Caco-2 (cell line): ENCODE results near the gene CASP5. TPM values are rescaled to one million over a fixed set of nuclear protein-coding genes. Genes with fewer than 3 reads are reported as not detected.
"Not testable (repeated sequence)": the region's sequence is repeated elsewhere in the genome, so short reads cannot be mapped to it uniquely, and the experiment has no call there.

Experiments
- BruUV-seq: library from RNA; stranded (reverse); fragments of 400-500 nt; replicated peaks from 2 replicates; lab custom pipeline; 2021; lab: Mats Ljungman, UMichigan
- CTCF ChIA-PET: fragments of 300-600 bp; sonication (Branson Sonifier 250); formaldehyde crosslinking; loops from one replicate; lab custom pipeline; 2022; ENCODE audit warnings: antibody characterized with exemption; lab: Charles Lee
- POLR2A ChIA-PET: fragments of 300-600 bp; sonication (Branson Sonifier 250); formaldehyde crosslinking; loops from one replicate; lab custom pipeline; 2022; ENCODE audit warnings: antibody characterized with exemption; lab: Charles Lee
- DNase-seq, 2 experiments: peaks; one replicate each; pipeline versions ENCODE4 v3.0.0 to v3.0.0-alpha.2; 2020 to 2022
- H3K27me3 ChIP-seq: replicated peaks from 2 replicates; pipeline ENCODE4 v1.6.0; 2011; ENCODE audit warnings: low read length; ENCODE audit not compliant: control insufficient read depth, insufficient read depth
- H3K36me3 ChIP-seq: 2 replicates; pipeline ENCODE4 v1.5.1; 2011; ENCODE audit warnings: low read length; ENCODE audit not compliant: control insufficient read depth, insufficient read depth
- H3K4me1 ChIP-seq: fragments of 250-450 bp; sonication (Bioruptor Pico); 2 replicates; pipeline ENCODE4 v1.5.1; 2020; ENCODE audit warnings: mild to moderate bottlenecking
- H3K4me3 ChIP-seq: 2 replicates; pipeline ENCODE4 v1.5.1; 2011; ENCODE audit warnings: low read depth, mild to moderate bottlenecking, control low read depth, low read length
- H3K9me3 ChIP-seq: fragments of 250-450 bp; sonication (Bioruptor Pico); 2 replicates; pipeline ENCODE4 v1.5.1; 2020; ENCODE audit warnings: mild to moderate bottlenecking, moderate library complexity
- H3K27ac Mint-ChIP-seq: one replicate; pipeline ENCODE4 v1.8.0; 2022; ENCODE audit warnings: mixed read lengths; ENCODE audit not compliant: unreplicated experiment
- H3K27me3 Mint-ChIP-seq: one replicate; pipeline ENCODE4 v1.8.0; 2022; ENCODE audit warnings: mixed read lengths; ENCODE audit not compliant: insufficient read depth, unreplicated experiment
- H3K36me3 Mint-ChIP-seq: one replicate; pipeline ENCODE4 v1.8.0; 2022; ENCODE audit warnings: mild to moderate bottlenecking, mixed read lengths; ENCODE audit not compliant: insufficient read depth, unreplicated experiment
- H3K4me1 Mint-ChIP-seq: one replicate; pipeline ENCODE4 v1.8.0; 2022; ENCODE audit warnings: low read depth, mixed read lengths; ENCODE audit not compliant: unreplicated experiment
- H3K4me3 Mint-ChIP-seq: one replicate; pipeline ENCODE4 v1.8.0; 2022; ENCODE audit warnings: mild to moderate bottlenecking, moderate library complexity, mixed read lengths; ENCODE audit not compliant: unreplicated experiment
- H3K9me3 Mint-ChIP-seq: one replicate; pipeline ENCODE4 v1.8.0; 2022; ENCODE audit warnings: mixed read lengths; ENCODE audit not compliant: unreplicated experiment
- intact Hi-C: fragments of 100-400 bp; cut with micrococcal nuclease; formaldehyde crosslinking; loops from one replicate; pipeline ENCODE4 v1.10.0; 2022; ENCODE audit not compliant: unreplicated experiment
- total RNA-seq: library from RNA; stranded (reverse); gene quantifications from 2 replicates; pipeline ENCODE4 v1.2.3, GENCODE V29; 2022
- TF ChIP-seq, protein P1 (sequence below), 2 experiments: fragments of 200-600 bp in 1 of 2; IDR thresholded peaks; 1 replicate in 1 of 2; 2 replicates in 1 of 2; pipeline versions ENCODE4 v1.5.1 to v1.8.0; 2011 to 2022; ENCODE audit warnings: antibody characterized with exemption in 1 of 2, control low read depth in 1 of 2, inconsistent platforms in 1 of 2, low read depth in 1 of 2, low read length in 1 of 2, mild to moderate bottlenecking in 1 of 2, moderate library complexity in 1 of 2; ENCODE audit not compliant: insufficient read depth in 1 of 2, severe bottlenecking in 1 of 2, unreplicated experiment in 1 of 2

The CASP5 gene
- total RNA-seq, 1 experiment from 2014 or later: 1.4 TPM

DNA sequence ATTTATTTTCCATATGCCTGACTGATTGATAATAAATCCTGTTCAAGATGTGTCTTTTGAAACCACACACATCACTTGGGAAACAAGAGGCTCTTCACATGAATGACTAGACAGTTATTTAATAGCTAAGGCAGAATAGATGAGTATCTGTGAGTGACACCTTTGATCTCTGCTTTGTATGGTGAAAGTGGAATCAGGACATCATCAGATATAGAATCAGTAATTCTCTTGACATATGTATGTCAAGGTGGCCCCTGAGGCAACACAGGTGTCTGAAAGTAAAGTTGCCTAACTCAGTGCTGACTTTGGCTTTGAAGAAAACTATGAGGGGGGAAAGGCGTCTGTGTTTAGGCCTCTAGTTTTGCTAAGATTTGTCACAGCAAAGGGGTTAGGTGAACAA lies 43.1 kb downstream of the CASP5 start:
- peaks cover 4% of the 10 kb centered on the region for H3K4me1 ChIP-seq
- H3K36me3 Mint-ChIP-seq: no peaks in the 10 kb centered on the region
- H3K36me3 ChIP-seq: no peaks in the 10 kb centered on the region
- H3K9me3 Mint-ChIP-seq: peaks cover 10% of the 10 kb centered on the region
- CTCF ChIA-PET: no interaction called here
- POLR2A ChIA-PET: no interaction called here
- H3K27me3 ChIP-seq: no peaks in the 10 kb centered on the region
- TF ChIP-seq, protein P1, sequence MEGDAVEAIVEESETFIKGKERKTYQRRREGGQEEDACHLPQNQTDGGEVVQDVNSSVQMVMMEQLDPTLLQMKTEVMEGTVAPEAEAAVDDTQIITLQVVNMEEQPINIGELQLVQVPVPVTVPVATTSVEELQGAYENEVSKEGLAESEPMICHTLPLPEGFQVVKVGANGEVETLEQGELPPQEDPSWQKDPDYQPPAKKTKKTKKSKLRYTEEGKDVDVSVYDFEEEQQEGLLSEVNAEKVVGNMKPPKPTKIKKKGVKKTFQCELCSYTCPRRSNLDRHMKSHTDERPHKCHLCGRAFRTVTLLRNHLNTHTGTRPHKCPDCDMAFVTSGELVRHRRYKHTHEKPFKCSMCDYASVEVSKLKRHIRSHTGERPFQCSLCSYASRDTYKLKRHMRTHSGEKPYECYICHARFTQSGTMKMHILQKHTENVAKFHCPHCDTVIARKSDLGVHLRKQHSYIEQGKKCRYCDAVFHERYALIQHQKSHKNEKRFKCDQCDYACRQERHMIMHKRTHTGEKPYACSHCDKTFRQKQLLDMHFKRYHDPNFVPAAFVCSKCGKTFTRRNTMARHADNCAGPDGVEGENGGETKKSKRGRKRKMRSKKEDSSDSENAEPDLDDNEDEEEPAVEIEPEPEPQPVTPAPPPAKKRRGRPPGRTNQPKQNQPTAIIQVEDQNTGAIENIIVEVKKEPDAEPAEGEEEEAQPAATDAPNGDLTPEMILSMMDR (IDR thresholded peaks at IDR 0.05; ENCODE audit: insufficient read depth in 1 of 2, low read depth in 1 of 2, low read length in 1 of 2, severe bottlenecking in 1 of 2, unreplicated experiment in 1 of 2): no peak
- no peaks in the 10 kb centered on the region; the same call in 1 of the 2 replicates for H3K9me3 ChIP-seq
- peaks cover 15% of the 10 kb centered on the region for H3K4me1 Mint-ChIP-seq
- H3K4me3 Mint-ChIP-seq: no peak overlapping the region
- H3K4me3 ChIP-seq: no peak overlapping the region
- H3K27me3 Mint-ChIP-seq: no peaks in the 10 kb centered on the region
- no peak overlapping the region for H3K27ac Mint-ChIP-seq
- DNase-seq: no peak
- intact Hi-C loops: no loop called here
- no TSS peak for BruUV-seq

DNA sequence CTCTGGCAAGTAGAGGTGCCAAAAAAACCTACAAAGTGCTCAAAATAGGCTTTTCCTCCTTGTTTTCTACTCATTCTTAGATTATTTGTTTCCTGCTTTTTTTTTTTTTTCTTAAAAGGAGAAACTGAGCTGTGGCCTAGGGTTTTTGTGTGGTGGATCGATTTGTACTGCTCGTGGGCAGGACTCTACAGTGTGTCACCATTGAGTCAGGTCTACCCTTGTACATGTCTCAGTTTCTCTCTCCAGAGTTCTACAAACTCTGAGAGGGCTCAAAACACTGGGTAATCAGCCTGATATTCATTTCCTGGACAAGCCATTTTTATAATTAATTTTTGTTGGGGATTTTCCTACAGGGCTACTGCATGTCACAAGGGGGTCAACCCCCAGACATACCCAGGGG lies 49.4 kb downstream of the CASP5 start:
- Histone ChIP-seq H3K36me3 (no peaks in the 10 kb centered on the region), H3K27me3 (no peaks in the 10 kb centered on the region), H3K4me1 (peaks cover 7% of the 10 kb centered on the region), H3K4me3 (no peak overlapping the region), H3K9me3 (peaks cover 5% of the 10 kb centered on the region)
- TF ChIP-seq, protein P1 (IDR thresholded peaks at IDR 0.05; ENCODE audit: insufficient read depth in 1 of 2, low read depth in 1 of 2, low read length in 1 of 2, severe bottlenecking in 1 of 2, unreplicated experiment in 1 of 2): no peak
- Mint-ChIP-seq H3K9me3 (peaks cover 44% of the 10 kb centered on the region), H3K27me3 (no peaks in the 10 kb centered on the region), H3K36me3 (no peaks in the 10 kb centered on the region), H3K4me1 (peaks cover 15% of the 10 kb centered on the region), H3K4me3 (no peak overlapping the region), H3K27ac (no peak overlapping the region)
- ChIA-PET CTCF (interaction anchor here (0.6 kb wide), 1 partner anchor 18 kb away, joined by 3 read pairs; no protein-coding TSS in a partner anchor), POLR2A (no interaction called here)
- intact Hi-C loops: no loop called here
- BruUV-seq: no TSS peak
- no peak for DNase-seq

DNA sequence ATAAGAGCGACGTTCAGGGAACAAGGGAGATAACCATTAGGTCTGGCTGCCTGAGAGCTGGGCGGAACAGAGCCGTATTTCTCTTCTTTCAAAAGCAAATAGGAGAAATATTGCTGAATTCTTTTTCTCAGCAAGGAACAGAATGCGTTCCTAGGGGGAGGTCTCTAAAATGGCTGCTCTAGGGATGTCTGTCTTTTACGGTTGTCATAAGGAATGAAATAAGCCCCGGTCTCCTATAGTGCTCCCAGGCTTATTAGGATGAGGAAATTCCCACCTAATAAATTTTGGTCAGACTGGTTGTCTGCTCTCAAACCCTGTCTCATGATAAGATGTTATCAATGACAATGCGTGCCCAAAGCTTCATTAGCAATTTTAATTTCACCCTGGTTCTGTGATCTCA lies 50.0 kb downstream of the CASP5 start:
- H3K27me3 ChIP-seq, H3K36me3 ChIP-seq, H3K9me3 ChIP-seq, H3K4me3 ChIP-seq, CTCF ChIA-PET, H3K27me3 Mint-ChIP-seq, H3K36me3 Mint-ChIP-seq, H3K4me1 ChIP-seq, POLR2A ChIA-PET, intact Hi-C loops, BruUV-seq, H3K4me3 Mint-ChIP-seq, H3K27ac Mint-ChIP-seq: not testable (repeated sequence)
- H3K9me3 Mint-ChIP-seq: peaks cover 44% of the 10 kb centered on the region
- peak in 1 of 2 experiments; percentile 32 for DNase-seq
- H3K4me1 Mint-ChIP-seq: peaks cover 22% of the 10 kb centered on the region

DNA sequence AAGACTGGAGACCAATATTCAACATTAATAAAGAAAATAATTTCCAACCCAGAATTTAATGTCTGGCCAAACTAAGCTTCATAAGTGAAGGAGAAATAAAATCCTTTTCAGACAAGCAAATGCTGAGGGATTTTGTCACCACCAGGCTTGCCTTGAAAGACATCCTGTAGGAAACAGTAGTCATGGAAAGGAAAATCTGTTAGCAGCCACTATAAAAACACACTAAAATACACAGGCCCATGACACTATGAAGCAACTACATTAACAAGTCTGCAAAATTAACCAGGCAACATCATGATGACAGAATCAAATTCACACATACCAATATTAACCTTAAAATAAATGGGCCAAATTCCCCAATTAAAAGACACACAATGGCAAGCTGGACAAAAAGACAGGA lies 52.2 kb downstream of the CASP5 start:
- ChIA-PET CTCF (no interaction called here), POLR2A (no interaction called here)
- BruUV-seq: no TSS peak
- Histone ChIP-seq H3K27me3 (no peaks in the 10 kb centered on the region), H3K4me3 (no peak overlapping the region), H3K36me3 (no peaks in the 10 kb centered on the region), H3K9me3 (peaks cover 5% of the 10 kb centered on the region), H3K4me1 (peaks cover 26% of the 10 kb centered on the region)
- Mint-ChIP-seq H3K9me3 (peaks cover 41% of the 10 kb centered on the region), H3K27me3 (no peaks in the 10 kb centered on the region), H3K4me3 (no peak overlapping the region), H3K36me3 (no peaks in the 10 kb centered on the region), H3K27ac (no peak overlapping the region), H3K4me1 (peaks cover 42% of the 10 kb centered on the region)
- intact Hi-C loops: no loop called here
- no peak for DNase-seq
- TF ChIP-seq, protein P1 (IDR thresholded peaks at IDR 0.05; ENCODE audit: insufficient read depth in 1 of 2, low read depth in 1 of 2, low read length in 1 of 2, severe bottlenecking in 1 of 2, unreplicated experiment in 1 of 2): no peak
